Hepatocyte (in vitro differentiated cells): Measurements from ENCODE around the gene GINS2.

Experiments
- CTCF ChIP-seq: fragments of 200-600 bp; sonication (generic); IDR thresholded peaks from 2 replicates; pipeline ENCODE4 v1.5.1; 2016; ENCODE audit warnings: antibody characterized with exemption, mild to moderate bottlenecking; ENCODE audit not compliant: poor library complexity
- EZH2phosphoT487 ChIP-seq: fragments of 200-600 bp; sonication (generic); IDR thresholded peaks from one replicate; pipeline ENCODE4 v1.6.1; 2018; ENCODE audit warnings: antibody characterized with exemption, mild to moderate bottlenecking, low read depth, moderate library complexity; ENCODE audit not compliant: unreplicated experiment, severe bottlenecking

- TF ChIP-seq CTCF = no peak
- no peak for TF ChIP-seq EZH2phosphoT487
Measured at GRCh38 chr16:85641776-85642176, 47.0 kb downstream of the GINS2 start.
